Neural cell (in vitro differentiated cells): ENCODE results near the gene ARFGAP1. TPM values are rescaled to one million over a fixed set of nuclear protein-coding genes. Genes with fewer than 3 reads are reported as not detected.
"Not testable (repeated sequence)": the region's sequence is repeated elsewhere in the genome, so short reads cannot be mapped to it uniquely, and the experiment has no call there.

Experiments
- H2AFZ ChIP-seq: fragments of 200-600, 300-800 bp; sonication (generic), shearing (Covaris generic); 2 replicates; pipeline ENCODE4 v1.6.0; 2014; ENCODE audit warnings: low read depth, mild to moderate bottlenecking, antibody characterized with exemption, low read length, moderate library complexity
- H3F3A ChIP-seq: fragments of 200-600 bp; shearing (Covaris generic); 2 replicates; pipeline ENCODE4 v1.6.1; 2016; ENCODE audit warnings: mild to moderate bottlenecking, moderate library complexity, mixed read lengths, antibody characterized with exemption, low read length; ENCODE audit not compliant: insufficient read depth, poor library complexity, severe bottlenecking
- H3K27ac ChIP-seq: fragments of 200-600, 300-800 bp; sonication (generic), shearing (Covaris generic); 2 replicates; pipeline ENCODE4 v1.5.1; 2014; ENCODE audit warnings: mild to moderate bottlenecking, low read length, moderate library complexity
- H3K27me3 ChIP-seq: fragments of 300-800, 200-600 bp; sonication (generic), shearing (Covaris generic); 2 replicates; pipeline ENCODE4 v1.6.0; 2014; ENCODE audit warnings: mild to moderate bottlenecking, low read depth, low read length, moderate library complexity; ENCODE audit not compliant: insufficient read depth
- H3K36me3 ChIP-seq: fragments of 300-800, 200-600 bp; sonication (generic), shearing (Covaris generic); 2 replicates; pipeline ENCODE4 v1.5.1; 2014; ENCODE audit warnings: mild to moderate bottlenecking, antibody characterized with exemption, low read length, moderate library complexity; ENCODE audit not compliant: insufficient read depth
- H3K4me2 ChIP-seq: fragments of 300-800, 200-600 bp; sonication (generic), shearing (Covaris generic); 2 replicates; pipeline ENCODE4 v1.6.0; 2014; ENCODE audit warnings: mild to moderate bottlenecking, low read length
- H3K4me3 ChIP-seq: fragments of 300-800, 200-600 bp; sonication (generic), shearing (Covaris generic); 2 replicates; pipeline ENCODE4 v1.5.1; 2014; ENCODE audit warnings: mild to moderate bottlenecking, low read length, moderate library complexity
- H3K79me2 ChIP-seq: fragments of 200-600 bp; shearing (Covaris generic); replicated peaks from 2 replicates; pipeline ENCODE4 v1.6.0; 2014; ENCODE audit warnings: mild to moderate bottlenecking, low read length, moderate library complexity; ENCODE audit not compliant: insufficient read depth
- H3K9ac ChIP-seq: fragments of 300-800, 200-600 bp; sonication (generic), shearing (Covaris generic); 2 replicates; pipeline ENCODE4 v1.6.1; 2016; ENCODE audit warnings: mild to moderate bottlenecking, low read length, mixed read lengths
- H3K9me2 ChIP-seq: fragments of 200-600 bp; shearing (Covaris generic); 2 replicates; pipeline ENCODE4 v1.6.1; 2016; ENCODE audit warnings: mild to moderate bottlenecking, low read length, mixed read lengths; ENCODE audit not compliant: insufficient read depth
- H3K9me3 ChIP-seq: fragments of 200-600, 300-800 bp; sonication (generic), shearing (Covaris generic); 2 replicates; pipeline ENCODE4 v1.6.1; 2016; ENCODE audit warnings: mild to moderate bottlenecking, mixed run types, low read length, moderate library complexity, mixed read lengths
- H4K20me1 ChIP-seq: fragments of 200-600 bp; shearing (Covaris generic); 2 replicates; pipeline ENCODE4 v1.6.1; 2016; ENCODE audit warnings: mild to moderate bottlenecking, mixed run types; ENCODE audit not compliant: insufficient read depth
- EP300 ChIP-seq: fragments of 450-650 bp; conservative IDR thresholded peaks from 2 replicates; pipeline ENCODE4 v1.6.1; 2014; ENCODE audit warnings: antibody characterized with exemption, mild to moderate bottlenecking, moderate library complexity; ENCODE audit not compliant: poor library complexity, severe bottlenecking
- EZH2 ChIP-seq: fragments of 200-600, 300-800 bp; shearing (Covaris generic), sonication (generic); IDR thresholded peaks from 2 replicates; pipeline ENCODE4 v1.6.1; 2014; ENCODE audit warnings: antibody characterized with exemption, low read length, borderline replicate concordance, mild to moderate bottlenecking; ENCODE audit not compliant: insufficient read depth, poor library complexity, severe bottlenecking
- MXI1 ChIP-seq: fragments of 450-650 bp; conservative IDR thresholded peaks from 2 replicates; pipeline ENCODE4 v1.6.1; 2014; ENCODE audit warnings: antibody characterized with exemption, mild to moderate bottlenecking; ENCODE audit not compliant: poor library complexity, severe bottlenecking
- POLR2AphosphoS5 ChIP-seq: IDR thresholded peaks from 2 replicates; pipeline ENCODE4 v1.6.1; 2012
- RAD21 ChIP-seq: fragments of 450-650 bp; conservative IDR thresholded peaks from 2 replicates; pipeline ENCODE4 v1.6.1; 2014; ENCODE audit warnings: antibody characterized with exemption, mild to moderate bottlenecking, moderate library complexity
- SMC3 ChIP-seq: fragments of 450-650 bp; conservative IDR thresholded peaks from 2 replicates; pipeline ENCODE4 v1.6.1; 2014; ENCODE audit warnings: antibody characterized with exemption, mild to moderate bottlenecking, moderate library complexity; ENCODE audit not compliant: poor library complexity
- TAF1 ChIP-seq: IDR thresholded peaks from 2 replicates; pipeline ENCODE4 v1.6.1; 2012; ENCODE audit warnings: low read depth
- polyA plus RNA-seq: library from polyadenylated mRNA; depleted of rRNA; stranded (reverse); fragments of >200 nt; gene quantifications from 2 replicates; pipeline ENCODE4 v1.2.3, GENCODE V29; 2014
- TF ChIP-seq, protein P1 (sequence below): fragments of 450-650 bp; IDR thresholded peaks from 2 replicates; pipeline ENCODE4 v1.5.1; 2014; ENCODE audit warnings: antibody characterized with exemption, mild to moderate bottlenecking, moderate library complexity; ENCODE audit not compliant: poor library complexity, severe bottlenecking
- TF ChIP-seq, protein P2 (sequence below): IDR thresholded peaks from 2 replicates; pipeline ENCODE4 v1.6.1; 2012; ENCODE audit warnings: borderline replicate concordance

Gene ARFGAP1
- polyA plus RNA-seq, 1 donor from 2014 or later: 70.2 TPM

DNA sequence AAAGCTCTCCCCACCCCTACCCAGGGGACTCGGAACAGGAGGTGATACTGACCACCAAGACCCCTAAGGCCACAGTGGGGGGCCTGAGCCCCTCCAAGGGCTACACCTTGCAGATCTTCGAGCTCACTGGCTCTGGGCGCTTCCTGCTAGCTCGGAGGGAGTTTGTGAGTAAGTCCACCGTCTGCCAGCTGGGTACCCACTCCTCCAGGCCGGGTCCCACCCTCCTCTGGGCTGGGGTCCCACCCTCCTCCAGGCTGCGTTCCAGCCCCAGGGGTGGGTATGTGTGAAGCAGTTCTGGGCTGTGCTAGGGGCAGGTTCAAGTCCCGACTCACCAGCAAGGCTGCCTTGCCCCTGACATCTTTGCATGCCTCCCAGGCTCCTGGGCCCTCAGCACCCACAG is 32.8 kb downstream of the ARFGAP1 start:
- Histone ChIP-seq H4K20me1 (no peaks in the 10 kb centered on the region), H3K79me2 (no peaks in the 10 kb centered on the region), H3F3A (no peaks in the 10 kb centered on the region), H3K27me3 (no peaks in the 10 kb centered on the region), H2AFZ (no peak overlapping the region), H3K9me3 (no peaks in the 10 kb centered on the region), H3K4me2 (no peak overlapping the region), H3K9ac (no peak overlapping the region), H3K36me3 (no peaks in the 10 kb centered on the region), H3K27ac (no peak overlapping the region), H3K9me2 (no peaks in the 10 kb centered on the region), H3K4me3 (no peak overlapping the region)
- TF ChIP-seq RAD21 (no peak), SMC3 (no peak), TAF1 (no peak), EP300 (no peak), EZH2 (no peak), POLR2AphosphoS5 (no peak), MXI1 (no peak)
- TF ChIP-seq, protein P1, sequence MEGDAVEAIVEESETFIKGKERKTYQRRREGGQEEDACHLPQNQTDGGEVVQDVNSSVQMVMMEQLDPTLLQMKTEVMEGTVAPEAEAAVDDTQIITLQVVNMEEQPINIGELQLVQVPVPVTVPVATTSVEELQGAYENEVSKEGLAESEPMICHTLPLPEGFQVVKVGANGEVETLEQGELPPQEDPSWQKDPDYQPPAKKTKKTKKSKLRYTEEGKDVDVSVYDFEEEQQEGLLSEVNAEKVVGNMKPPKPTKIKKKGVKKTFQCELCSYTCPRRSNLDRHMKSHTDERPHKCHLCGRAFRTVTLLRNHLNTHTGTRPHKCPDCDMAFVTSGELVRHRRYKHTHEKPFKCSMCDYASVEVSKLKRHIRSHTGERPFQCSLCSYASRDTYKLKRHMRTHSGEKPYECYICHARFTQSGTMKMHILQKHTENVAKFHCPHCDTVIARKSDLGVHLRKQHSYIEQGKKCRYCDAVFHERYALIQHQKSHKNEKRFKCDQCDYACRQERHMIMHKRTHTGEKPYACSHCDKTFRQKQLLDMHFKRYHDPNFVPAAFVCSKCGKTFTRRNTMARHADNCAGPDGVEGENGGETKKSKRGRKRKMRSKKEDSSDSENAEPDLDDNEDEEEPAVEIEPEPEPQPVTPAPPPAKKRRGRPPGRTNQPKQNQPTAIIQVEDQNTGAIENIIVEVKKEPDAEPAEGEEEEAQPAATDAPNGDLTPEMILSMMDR: no peak
- TF ChIP-seq, protein P2, sequence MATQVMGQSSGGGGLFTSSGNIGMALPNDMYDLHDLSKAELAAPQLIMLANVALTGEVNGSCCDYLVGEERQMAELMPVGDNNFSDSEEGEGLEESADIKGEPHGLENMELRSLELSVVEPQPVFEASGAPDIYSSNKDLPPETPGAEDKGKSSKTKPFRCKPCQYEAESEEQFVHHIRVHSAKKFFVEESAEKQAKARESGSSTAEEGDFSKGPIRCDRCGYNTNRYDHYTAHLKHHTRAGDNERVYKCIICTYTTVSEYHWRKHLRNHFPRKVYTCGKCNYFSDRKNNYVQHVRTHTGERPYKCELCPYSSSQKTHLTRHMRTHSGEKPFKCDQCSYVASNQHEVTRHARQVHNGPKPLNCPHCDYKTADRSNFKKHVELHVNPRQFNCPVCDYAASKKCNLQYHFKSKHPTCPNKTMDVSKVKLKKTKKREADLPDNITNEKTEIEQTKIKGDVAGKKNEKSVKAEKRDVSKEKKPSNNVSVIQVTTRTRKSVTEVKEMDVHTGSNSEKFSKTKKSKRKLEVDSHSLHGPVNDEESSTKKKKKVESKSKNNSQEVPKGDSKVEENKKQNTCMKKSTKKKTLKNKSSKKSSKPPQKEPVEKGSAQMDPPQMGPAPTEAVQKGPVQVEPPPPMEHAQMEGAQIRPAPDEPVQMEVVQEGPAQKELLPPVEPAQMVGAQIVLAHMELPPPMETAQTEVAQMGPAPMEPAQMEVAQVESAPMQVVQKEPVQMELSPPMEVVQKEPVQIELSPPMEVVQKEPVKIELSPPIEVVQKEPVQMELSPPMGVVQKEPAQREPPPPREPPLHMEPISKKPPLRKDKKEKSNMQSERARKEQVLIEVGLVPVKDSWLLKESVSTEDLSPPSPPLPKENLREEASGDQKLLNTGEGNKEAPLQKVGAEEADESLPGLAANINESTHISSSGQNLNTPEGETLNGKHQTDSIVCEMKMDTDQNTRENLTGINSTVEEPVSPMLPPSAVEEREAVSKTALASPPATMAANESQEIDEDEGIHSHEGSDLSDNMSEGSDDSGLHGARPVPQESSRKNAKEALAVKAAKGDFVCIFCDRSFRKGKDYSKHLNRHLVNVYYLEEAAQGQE: no peak

DNA sequence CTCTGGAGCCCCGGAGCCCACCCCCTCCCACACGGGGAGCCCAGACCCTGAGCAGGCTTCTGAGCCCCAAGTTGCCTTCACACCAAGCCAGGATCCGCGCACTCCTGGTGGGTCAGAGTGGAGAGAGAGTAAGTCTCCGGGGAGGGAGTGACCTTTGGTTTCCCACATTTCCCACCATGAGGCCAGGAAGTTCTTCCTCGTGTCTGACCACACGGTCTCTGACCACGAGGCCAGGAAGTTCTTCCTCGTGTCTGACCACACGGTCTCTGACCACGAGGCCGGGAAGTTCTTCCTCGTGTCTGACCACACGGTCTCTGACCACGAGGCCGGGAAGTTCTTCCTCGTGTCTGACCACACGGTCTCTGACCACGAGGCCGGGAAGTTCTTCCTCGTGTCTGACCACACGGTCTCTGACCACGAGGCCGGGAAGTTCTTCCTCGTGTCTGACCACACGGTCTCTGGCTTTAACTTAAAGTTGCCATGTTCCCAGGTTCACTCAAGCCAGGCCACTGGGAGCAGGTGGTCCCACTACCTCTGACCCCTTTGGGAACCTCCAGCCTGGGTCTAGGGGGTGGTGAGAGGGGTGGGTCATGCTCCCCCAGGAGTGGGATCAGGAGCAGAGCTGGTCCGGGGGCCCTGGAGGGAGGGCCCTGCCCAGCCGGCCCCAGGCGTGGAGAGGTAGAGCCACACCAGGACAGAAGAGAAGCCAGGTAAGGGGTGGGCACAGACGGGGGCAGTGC is 33.5 kb downstream of the ARFGAP1 start:
- H3K4me2 ChIP-seq, H3K9me3 ChIP-seq, H3K9ac ChIP-seq, H3K79me2 ChIP-seq, H3K9me2 ChIP-seq, H2AFZ ChIP-seq, H3K36me3 ChIP-seq, H3K4me3 ChIP-seq, H3K27me3 ChIP-seq, H3K27ac ChIP-seq, H3F3A ChIP-seq, H4K20me1 ChIP-seq: not testable (repeated sequence)
